HG03103 (cell line): ENCODE measurements around the gene MACROH2A1.
"Not testable (repeated sequence)": the region's sequence is repeated elsewhere in the genome, so short reads cannot be mapped to it uniquely, and the experiment has no call there.

Experiments used
- ATAC-seq: cut with Tn5 transposase; IDR thresholded peaks from one replicate; pipeline ENCODE4 v1.9.1; 2021; ENCODE audit warnings: low read depth; ENCODE audit not compliant: unreplicated experiment

The MACROH2A1 gene

DNA sequence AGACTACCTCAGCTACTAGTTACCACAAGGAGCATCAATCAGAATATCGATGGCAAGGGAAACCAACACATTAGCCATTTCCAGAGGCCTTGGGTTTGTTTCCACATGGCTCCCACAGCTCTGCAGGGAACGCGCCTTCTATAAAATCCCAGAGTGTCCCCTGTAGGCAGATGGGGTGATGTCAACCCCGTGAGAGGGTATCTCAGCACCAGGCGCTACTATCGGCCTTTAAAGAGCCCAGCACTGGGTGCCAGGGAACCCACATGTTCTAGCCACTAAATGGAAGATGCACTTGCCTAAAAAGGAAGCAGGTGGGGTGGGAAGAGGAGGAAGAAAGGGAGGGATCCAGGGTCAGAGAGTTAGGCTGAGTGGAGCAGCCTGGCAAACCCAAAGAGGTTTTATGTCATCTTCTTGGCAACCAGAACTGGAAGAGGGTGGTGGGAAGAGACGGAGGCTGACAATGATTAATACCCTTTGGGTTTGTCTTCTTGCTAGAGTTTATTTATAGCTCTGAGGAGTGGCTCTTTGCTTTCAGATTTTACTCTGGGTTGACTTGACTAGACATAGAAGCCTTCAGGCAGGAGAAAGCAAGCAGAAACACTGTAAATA is 19.9 kb downstream of the MACROH2A1 start:
- no peak for ATAC-seq

GRCh38 chr5:135377751-135378680 is 21.0 kb downstream of the MACROH2A1 start:
- ATAC-seq = no peak

GRCh38 chr5:135376961-135377624 is 21.9 kb downstream of the MACROH2A1 start:
- ATAC-seq = peak; percentile 67

GRCh38 chr5:135375040-135375793 is 23.8 kb downstream of the MACROH2A1 start:
- no peak for ATAC-seq

- no peak for ATAC-seq
Measured at GRCh38 chr5:135373736-135374515, 25.1 kb downstream of the MACROH2A1 start.

- ATAC-seq = no peak
Measured at GRCh38 chr5:135372654-135373381, 26.2 kb downstream of the MACROH2A1 start.

- ATAC-seq = no peak
Measured at GRCh38 chr5:135371622-135372232, 27.3 kb downstream of the MACROH2A1 start.

DNA sequence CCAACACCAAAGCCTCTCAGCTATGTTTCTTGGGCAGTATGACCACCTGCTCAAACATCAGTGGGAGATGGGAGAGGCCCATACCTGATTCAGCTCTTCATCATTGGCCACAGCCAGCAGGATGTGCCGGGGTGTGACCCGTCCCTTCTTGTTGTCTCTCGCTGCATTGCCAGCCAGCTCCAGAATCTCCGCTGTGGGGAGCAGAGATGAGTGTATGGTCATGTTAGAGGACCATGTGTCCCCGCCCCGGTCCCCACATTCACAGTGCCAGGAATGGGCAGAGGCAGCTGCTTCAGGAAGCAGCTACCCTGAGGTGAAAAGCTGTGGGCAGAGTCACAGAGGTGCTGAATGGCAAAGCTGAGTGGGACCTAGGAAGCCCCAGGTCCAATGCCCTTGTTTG is 29.1 kb downstream of the MACROH2A1 start:
- ATAC-seq = no peak

DNA sequence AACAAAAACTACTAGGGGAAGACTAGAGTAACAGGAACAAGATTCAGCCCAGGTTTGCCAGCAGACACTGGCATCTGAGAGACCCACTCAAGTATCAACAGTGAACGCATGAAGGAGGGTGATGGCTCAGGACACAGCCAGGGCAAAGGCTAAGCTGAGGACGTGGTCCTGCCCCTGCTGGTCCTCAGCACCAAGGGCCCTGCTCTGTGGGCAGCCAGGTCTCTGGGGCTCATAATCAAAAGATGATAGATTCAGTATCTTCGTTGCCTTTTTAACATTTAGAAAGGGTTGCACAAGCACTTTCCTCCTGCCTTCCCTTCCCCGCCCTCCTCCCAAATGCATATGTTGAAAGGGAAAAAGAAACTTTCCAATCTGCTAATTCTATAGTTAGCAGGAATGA is 31.5 kb downstream of the MACROH2A1 start:
- no peak for ATAC-seq

DNA sequence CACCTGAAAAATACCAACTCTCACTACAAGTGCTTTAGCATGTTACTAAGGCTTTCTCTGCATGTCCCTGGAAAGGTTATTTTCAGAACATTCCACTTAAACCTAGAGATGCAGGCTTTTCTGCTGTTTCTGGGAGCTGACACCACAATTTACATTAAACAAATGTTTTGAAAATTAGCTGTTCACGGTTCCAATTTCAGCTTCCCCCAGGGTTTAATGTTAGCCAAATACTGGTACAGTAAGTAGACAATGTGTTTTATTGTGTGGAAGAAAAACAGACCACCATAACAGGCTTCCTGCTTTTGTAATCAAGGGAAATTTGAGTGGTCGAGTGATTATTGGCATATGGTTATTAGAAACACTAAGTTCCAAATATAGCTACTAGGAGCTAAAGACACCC is 32.0 kb downstream of the MACROH2A1 start:
- ATAC-seq = no peak

DNA sequence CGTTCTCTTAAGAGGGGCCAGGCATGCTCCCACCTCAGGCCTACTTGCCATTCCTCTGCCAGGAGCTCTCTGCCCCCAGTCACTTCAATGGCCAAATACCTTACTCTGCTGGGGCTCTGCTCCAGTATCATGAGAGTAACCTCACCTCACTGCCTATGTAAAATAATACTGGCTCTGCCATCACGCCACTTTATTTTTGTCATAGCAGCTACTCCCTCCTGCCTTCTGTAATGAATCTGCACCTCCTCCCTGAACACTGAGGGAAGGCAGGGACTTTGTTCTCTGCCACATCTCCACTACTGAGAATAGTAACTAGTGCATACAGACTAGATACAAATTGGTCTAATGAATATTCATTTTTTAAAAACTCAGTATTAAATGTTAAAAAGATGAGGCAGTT is 33.8 kb downstream of the MACROH2A1 start:
- ATAC-seq = no peak

DNA sequence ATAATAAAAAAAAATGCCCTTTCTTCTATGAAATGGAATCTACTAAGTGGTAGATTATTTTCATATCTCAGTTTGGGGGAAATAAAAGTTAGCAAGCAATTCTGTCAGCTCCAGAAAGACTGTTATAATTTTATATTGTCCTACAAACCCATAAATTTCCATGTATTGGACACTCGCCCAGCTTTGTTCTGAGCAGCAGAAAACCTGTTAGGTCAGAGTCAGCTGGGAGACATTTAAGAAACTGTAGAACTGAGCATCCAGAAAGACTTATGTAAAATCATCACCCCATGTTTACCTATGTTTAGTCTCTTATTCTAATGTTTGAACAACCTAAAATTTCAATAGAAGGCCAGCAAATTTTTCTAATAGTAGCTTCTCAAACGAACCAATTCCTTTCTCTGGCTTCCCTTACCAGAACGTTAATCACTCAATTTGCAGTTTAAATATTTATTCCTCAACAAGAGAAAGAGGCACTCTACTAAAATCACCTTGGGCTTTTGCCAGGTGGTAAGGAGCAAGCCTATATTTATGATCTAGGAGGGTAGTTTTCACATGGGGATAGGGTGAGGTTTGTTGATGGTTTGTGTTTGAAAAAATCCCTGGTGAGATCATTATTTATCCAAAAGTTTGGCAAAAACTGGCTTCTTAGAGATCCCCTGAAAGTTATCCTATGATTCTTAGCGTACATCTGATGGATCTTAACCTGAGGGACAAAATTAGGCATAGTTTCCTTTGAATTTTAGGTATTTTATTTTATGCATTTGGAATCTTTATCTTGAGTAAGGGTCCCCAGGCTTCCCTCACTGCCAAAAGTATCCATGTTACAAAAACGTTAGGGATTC is 34.4 kb downstream of the MACROH2A1 start:
- ATAC-seq = no peak

- not testable (repeated sequence) for ATAC-seq
Measured at GRCh38 chr5:135363342-135363741, 35.7 kb downstream of the MACROH2A1 start.

DNA sequence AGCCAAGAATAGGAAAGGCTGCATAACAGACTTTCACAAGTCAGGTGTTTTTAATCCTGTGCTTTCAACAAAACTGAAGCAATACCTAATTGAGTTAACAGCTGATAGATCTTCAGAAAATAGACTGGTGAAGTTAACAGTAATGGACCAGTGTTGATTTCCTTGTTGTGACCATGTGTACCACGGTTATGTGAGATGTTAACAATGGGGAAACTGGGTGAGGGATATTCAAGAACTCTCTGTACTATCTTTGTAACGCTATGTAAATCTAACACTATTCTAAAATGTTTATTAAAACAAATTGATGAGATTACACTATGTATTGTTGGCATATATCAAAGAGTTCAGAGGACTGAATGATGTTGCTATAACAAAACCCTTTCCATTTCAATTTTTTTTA is 36.9 kb downstream of the MACROH2A1 start:
- no peak for ATAC-seq

DNA sequence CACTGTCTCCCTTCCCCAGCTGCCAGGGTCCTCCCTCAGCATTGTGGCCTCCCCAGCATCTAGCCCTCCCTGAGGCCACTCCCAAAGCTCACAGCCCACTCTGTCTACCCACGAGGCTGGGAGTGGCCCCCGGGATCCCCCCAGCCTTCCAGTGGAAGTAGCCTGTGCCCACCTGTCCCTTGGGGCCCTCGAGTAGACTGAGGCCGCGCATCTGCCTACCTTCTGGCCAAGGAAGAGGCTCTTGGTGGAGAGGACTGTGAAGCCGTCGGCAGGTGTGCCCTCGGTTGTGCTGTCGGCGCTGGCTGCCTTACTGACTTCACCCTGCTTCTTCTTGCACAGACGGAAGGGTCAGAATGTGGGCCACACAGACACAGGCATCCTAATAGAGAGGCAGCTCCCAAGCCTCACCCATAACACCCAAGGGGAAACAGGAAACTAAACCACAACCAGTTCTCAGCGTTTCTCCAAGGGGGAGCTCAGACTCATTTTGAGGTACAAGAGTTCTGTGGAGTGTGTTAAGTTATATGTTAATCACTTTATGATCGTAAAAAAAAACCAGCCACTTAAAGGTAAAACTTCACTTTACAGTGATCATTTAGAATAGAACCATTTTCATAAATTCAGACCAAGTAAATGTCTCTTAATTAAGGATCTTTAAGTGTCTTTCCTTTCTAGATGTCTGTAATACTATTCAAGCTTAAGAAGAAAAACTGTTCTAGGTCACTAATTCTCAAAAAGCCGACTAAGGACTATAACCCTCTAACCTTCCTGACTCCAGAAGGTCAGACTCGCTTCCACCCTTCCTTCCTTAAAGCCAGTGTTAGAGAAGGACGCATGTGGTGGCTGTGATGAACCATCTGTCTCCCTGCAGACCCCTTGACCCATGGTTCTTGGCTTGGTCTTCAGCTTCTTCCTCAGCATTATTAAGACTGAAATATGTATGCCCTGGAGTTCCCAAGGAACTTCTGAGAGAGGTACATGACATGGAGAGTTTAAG is 38.5 kb downstream of the MACROH2A1 start:
- no peak for ATAC-seq

- no peak for ATAC-seq
Measured at GRCh38 chr5:135359374-135360165, 39.5 kb downstream of the MACROH2A1 start.
